ENCODE measurements around the gene CAPNS2. TPM values are rescaled to one million over a fixed set of nuclear protein-coding genes. Genes with fewer than 3 reads are reported as not detected.

Gene CAPNS2
- polyA plus RNA-seq = not detected

DNA sequence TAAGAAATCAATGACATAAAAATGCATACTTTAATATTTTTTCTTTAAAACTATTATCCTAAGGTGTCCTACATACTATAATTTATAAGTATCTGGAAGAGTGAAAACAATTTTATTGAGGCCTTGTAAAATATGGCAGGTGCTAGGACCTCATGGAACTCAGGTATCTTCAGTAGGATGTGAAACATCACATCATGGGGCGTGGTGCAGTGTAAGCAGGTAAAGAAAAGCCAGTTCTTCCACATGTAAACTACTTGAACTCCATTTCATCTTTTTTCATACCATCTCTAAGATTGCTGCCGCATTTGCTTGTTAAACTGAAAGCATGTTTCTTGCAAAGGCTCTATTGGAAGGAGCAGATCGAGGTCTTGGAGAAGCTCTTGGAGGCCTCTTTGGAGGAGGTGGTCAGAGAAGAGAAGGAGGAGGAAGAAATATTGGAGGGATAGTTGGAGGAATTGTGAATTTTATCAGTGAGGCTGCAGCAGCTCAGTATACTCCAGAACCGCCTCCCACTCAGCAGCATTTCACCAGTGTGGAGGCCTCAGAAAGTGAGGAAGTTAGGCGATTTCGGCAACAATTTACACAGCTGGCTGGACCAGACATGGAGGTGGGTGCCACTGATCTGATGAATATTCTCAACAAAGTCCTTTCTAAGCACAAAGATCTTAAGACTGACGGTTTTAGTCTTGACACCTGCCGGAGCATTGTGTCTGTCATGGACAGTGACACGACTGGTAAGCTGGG, at the start of gene CAPNS2:
CAPNS2 (plus strand) TSS at position 253 of the 744 bp plus-strand sequence; CDS start at position 326, 73 bp downstream.
- no peaks in the 10 kb centered on the region for H3K9me3 Mint-ChIP-seq

DNA sequence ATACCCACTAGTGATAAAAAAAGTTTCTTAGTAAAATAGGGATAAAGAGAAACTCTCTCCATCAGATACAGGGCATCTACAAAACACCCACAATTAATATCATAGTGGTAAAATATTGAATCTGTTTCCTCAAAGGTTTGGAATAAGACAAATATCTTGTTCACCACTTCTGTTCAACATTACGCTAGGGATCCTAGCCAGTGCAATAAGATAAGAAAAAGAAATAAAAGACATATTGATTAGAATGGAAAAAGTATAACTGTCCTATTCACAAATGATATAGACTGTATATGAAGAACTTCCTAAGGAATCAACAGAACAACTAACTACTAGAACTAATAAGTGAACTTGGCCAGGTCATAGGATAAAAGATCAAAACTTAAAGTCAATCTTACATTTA, 44.7 kb upstream of the CAPNS2 start:
- peaks cover 0 to 8% (median 2%) of the 10 kb centered on the region in 3 donors for H3K9me3 Mint-ChIP-seq
- H3K27ac Mint-ChIP-seq = no peak overlapping the region
- H3K36me3 Mint-ChIP-seq = no peaks in the 10 kb centered on the region
- H3K27me3 Mint-ChIP-seq = no peaks in the 10 kb centered on the region
- no peak overlapping the region for H3K4me3 Mint-ChIP-seq
- H3K4me1 Mint-ChIP-seq = no peaks in the 10 kb centered on the region

More for the DNA sequence above, at the start of gene CAPNS2:
- Mint-ChIP-seq H3K36me3 (no peaks in the 10 kb centered on the region), H3K4me1 (no peaks in the 10 kb centered on the region), H3K27me3 (peaks cover 1% of the 10 kb centered on the region), H3K27ac (no peak within 1 kb of the TSS), H3K4me3 (no peak within 1 kb of the TSS)

DNA sequence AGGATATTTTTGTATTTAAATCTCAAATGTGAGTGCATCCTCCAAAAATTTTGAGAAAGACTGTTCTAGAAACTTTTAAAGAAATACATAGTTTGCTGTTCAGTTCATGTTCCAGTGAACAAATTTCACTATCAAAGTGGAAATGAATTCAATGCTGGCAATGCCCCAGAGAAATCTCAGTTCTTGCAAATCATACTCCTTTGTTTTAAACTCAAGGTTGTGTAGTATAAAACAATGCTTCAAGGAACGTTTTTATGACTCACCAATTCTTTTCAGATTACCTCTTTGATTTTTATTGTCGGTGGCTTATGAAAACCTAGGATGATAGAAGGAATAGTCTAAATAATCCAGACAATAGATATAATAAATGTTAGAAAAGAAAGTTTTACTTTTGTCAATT, 40.0 kb upstream of the CAPNS2 start:
- H3K4me3 Mint-ChIP-seq = no peak overlapping the region
- peaks cover 0 to 8% (median 0%) of the 10 kb centered on the region in 3 donors for H3K9me3 Mint-ChIP-seq
- H3K27me3 Mint-ChIP-seq = no peaks in the 10 kb centered on the region
- no peaks in the 10 kb centered on the region for H3K4me1 Mint-ChIP-seq
- no peak overlapping the region for H3K27ac Mint-ChIP-seq
- H3K36me3 Mint-ChIP-seq = no peaks in the 10 kb centered on the region

- H3K4me3 Mint-ChIP-seq = no peak overlapping the region
- no peak overlapping the region for H3K27ac Mint-ChIP-seq
- no peaks in the 10 kb centered on the region for H3K36me3 Mint-ChIP-seq
- H3K9me3 Mint-ChIP-seq = no peaks in the 10 kb centered on the region
- H3K27me3 Mint-ChIP-seq = no peaks in the 10 kb centered on the region
- H3K4me1 Mint-ChIP-seq = no peaks in the 10 kb centered on the region
These were observed 38.6 kb upstream of the CAPNS2 start for GRCh38 chr16:55527885-55528284.

- Mint-ChIP-seq H3K9me3 (no peaks in the 10 kb centered on the region), H3K27ac (no peak overlapping the region), H3K4me3 (no peak overlapping the region)
These were observed 37.5 kb upstream of the CAPNS2 start for GRCh38 chr16:55529018-55529417.

DNA sequence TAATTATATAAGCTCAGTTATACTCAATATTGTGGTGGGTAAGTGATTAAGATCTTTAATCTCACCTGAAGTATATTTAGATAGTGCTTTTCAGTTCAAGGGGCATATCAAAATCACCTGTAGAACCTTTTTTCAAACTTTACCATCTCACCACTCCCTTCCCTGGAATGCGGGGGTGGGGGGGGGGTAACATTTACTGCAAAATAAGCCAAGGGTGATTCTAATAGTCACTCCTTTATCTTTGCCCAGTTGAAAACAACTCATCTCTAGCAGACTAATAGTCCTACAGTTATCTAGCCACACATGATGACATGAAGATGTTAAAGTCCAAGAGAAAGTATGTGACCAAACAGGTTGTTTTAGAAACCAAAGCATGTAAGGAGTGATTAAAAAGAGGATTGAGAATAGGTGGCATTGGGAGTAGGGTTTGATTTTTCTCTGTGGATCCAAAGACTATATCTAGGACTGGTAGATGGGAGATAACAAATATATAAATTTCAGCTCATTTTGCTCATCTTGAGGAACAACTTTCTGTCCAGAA, 36.1 kb upstream of the CAPNS2 start:
- Mint-ChIP-seq H3K27ac (no peak overlapping the region), H3K27me3 (no peaks in the 10 kb centered on the region), H3K4me1 (no peaks in the 10 kb centered on the region), H3K9me3 (no peaks in the 10 kb centered on the region), H3K36me3 (no peaks in the 10 kb centered on the region), H3K4me3 (no peak overlapping the region)

More at GRCh38 chr16:55529018-55529417, 37.5 kb upstream of the CAPNS2 start:
- Mint-ChIP-seq H3K36me3 (no peaks in the 10 kb centered on the region), H3K4me1 (no peaks in the 10 kb centered on the region), H3K27me3 (no peaks in the 10 kb centered on the region)

GRCh38 chr16:55532227-55532626, 34.3 kb upstream of the CAPNS2 start:
- Mint-ChIP-seq H3K27ac (no peak overlapping the region), H3K36me3 (no peaks in the 10 kb centered on the region)

DNA sequence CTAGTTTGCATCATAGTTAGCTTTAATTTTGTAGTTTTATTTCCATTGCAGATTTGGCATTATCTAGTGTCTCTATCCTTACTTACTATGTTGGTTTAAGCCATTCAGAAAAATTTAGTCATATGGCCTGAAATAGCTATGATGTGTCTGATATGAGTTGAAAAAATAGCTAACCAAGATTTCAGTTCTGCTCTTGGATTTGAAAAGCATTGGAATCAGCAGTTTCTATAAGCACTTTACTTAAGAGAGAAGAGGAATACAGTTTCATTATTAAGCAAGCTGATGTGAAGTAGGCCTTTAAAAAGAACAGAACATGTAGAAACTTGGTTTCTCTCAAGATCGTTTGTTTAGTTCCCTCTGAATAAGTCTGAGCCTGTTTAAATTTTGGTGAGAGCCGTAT, 31.7 kb upstream of the CAPNS2 start:
- Mint-ChIP-seq H3K27ac (no peak overlapping the region), H3K4me3 (no peak overlapping the region), H3K9me3 (no peaks in the 10 kb centered on the region), H3K27me3 (no peaks in the 10 kb centered on the region), H3K4me1 (no peaks in the 10 kb centered on the region), H3K36me3 (no peaks in the 10 kb centered on the region)

More at GRCh38 chr16:55532227-55532626, 34.3 kb upstream of the CAPNS2 start:
- H3K4me3 Mint-ChIP-seq = no peak overlapping the region
- H3K9me3 Mint-ChIP-seq = no peaks in the 10 kb centered on the region
- H3K27me3 Mint-ChIP-seq = no peaks in the 10 kb centered on the region
- H3K4me1 Mint-ChIP-seq = no peaks in the 10 kb centered on the region

GRCh38 chr16:55539049-55539448, 27.4 kb upstream of the CAPNS2 start:
- Mint-ChIP-seq H3K4me3 (no peak overlapping the region), H3K27ac (no peak overlapping the region), H3K36me3 (no peaks in the 10 kb centered on the region), H3K9me3 (no peaks in the 10 kb centered on the region), H3K4me1 (no peaks in the 10 kb centered on the region), H3K27me3 (no peaks in the 10 kb centered on the region)

- Mint-ChIP-seq H3K27me3 (no peaks in the 10 kb centered on the region), H3K4me3 (no peak overlapping the region), H3K9me3 (no peaks in the 10 kb centered on the region), H3K4me1 (no peaks in the 10 kb centered on the region), H3K36me3 (no peaks in the 10 kb centered on the region), H3K27ac (no peak overlapping the region)
These were observed 27.0 kb upstream of the CAPNS2 start for GRCh38 chr16:55539488-55539887.

GRCh38 chr16:55540221-55540620, 26.3 kb upstream of the CAPNS2 start:
- no peaks in the 10 kb centered on the region for H3K36me3 Mint-ChIP-seq
- H3K27ac Mint-ChIP-seq = no peak overlapping the region
- no peaks in the 10 kb centered on the region for H3K27me3 Mint-ChIP-seq
- H3K4me1 Mint-ChIP-seq = no peaks in the 10 kb centered on the region
- H3K9me3 Mint-ChIP-seq = no peaks in the 10 kb centered on the region
- no peak overlapping the region for H3K4me3 Mint-ChIP-seq

GRCh38 chr16:55542459-55543082, 23.9 kb upstream of the CAPNS2 start:
- no peaks in the 10 kb centered on the region for H3K36me3 Mint-ChIP-seq
- H3K4me1 Mint-ChIP-seq = no peaks in the 10 kb centered on the region
- H3K4me3 Mint-ChIP-seq = no peak overlapping the region
- no peaks in the 10 kb centered on the region for H3K9me3 Mint-ChIP-seq
- H3K27me3 Mint-ChIP-seq = no peaks in the 10 kb centered on the region
- no peak overlapping the region for H3K27ac Mint-ChIP-seq

DNA sequence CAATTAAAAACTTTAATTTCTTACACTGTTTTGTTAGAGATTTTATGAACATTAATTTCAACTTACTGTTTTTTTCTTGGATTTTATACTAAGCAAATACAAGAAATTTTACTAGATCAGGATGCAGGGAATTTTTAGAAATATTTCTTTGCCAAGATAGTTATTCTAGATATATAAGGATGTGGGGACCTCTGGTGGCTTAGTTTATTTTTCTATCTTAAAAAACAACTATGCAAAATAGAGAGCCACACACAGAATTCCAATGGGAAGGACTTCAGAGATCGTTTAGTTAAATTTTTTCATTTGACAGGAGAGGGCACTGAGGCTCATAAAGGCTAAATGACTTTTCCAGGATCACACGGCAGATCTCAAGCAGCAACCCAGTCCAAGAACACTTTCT, 23.0 kb upstream of the CAPNS2 start:
- H3K4me3 Mint-ChIP-seq = no peak overlapping the region
- no peaks in the 10 kb centered on the region for H3K9me3 Mint-ChIP-seq
- H3K27ac Mint-ChIP-seq = no peak overlapping the region
- no peaks in the 10 kb centered on the region for H3K36me3 Mint-ChIP-seq
- H3K27me3 Mint-ChIP-seq = no peaks in the 10 kb centered on the region
- no peaks in the 10 kb centered on the region for H3K4me1 Mint-ChIP-seq

DNA sequence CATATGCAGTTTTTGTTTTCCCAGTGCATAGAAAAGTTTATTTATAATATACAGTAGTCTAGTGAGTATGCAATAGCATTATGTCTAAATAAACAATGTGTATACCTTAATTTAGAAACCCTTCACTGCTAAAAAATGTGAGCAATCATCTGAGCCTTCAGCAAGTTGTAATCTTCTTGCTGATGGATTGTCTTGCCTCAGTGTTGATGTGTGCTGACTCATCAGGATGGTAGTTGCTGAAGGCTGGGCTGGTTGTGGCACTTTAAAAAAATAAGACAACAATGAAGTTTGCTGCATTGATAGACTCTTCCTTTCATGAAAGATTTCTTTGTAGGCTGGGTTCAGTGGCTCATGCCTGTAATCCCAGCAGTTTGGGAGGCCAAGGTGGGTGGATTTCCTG, 13.9 kb upstream of the CAPNS2 start:
- no peak overlapping the region for H3K4me3 Mint-ChIP-seq

DNA sequence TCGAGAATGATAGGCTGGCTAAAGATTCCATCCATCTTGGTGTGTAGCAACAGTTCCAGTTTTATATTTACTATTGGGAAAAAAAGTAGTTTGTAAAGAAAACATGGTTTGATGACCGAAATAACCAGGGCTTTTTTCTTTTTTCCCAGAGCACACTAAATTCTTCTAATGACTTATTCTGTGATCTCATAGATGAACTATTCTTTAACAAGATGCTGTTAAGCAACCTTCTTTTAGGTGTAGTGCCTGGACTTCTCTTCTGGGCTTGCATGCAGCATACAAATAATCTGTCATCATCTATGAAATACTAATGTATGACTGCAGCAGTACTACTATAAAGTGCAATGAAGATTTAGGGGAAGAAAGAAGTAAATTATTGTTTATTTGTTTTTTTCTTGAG, 11.0 kb upstream of the CAPNS2 start:
- H3K27me3 Mint-ChIP-seq = no peaks in the 10 kb centered on the region
- no peaks in the 10 kb centered on the region for H3K4me1 Mint-ChIP-seq
- H3K36me3 Mint-ChIP-seq = peaks cover 2% of the 10 kb centered on the region
- H3K27ac Mint-ChIP-seq = no peak overlapping the region
- no peak overlapping the region for H3K4me3 Mint-ChIP-seq
- peaks cover 2 to 5% (median 3%) of the 10 kb centered on the region in 3 donors for H3K9me3 Mint-ChIP-seq

More for the DNA sequence above, 13.9 kb upstream of the CAPNS2 start:
- H3K9me3 Mint-ChIP-seq = peaks cover 2 to 5% (median 3%) of the 10 kb centered on the region in 3 donors
- no peaks in the 10 kb centered on the region for H3K4me1 Mint-ChIP-seq
- H3K27ac Mint-ChIP-seq = no peak overlapping the region
- no peaks in the 10 kb centered on the region for H3K27me3 Mint-ChIP-seq
- H3K36me3 Mint-ChIP-seq = no peaks in the 10 kb centered on the region

DNA sequence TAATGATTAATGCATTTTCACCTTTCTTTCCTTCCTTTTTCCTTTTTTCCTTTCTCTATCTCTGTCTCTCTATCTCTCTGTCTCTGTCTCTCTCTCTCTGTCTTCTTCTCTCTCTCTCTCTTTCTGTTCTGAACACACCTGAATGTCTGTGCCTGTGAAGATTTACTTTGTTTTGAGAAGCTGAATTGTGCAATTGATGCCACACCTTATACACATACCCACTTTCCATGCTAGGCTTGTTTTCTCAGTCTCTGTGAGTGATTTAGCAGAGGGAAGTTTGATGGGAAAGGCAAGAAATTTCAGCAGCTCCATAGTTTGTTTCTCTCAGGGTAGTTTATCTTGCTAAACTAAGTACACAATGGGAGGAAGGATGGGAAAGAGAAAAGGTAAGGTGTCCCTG, 9.3 kb upstream of the CAPNS2 start:
- peaks cover 0 to 5% (median 3%) of the 10 kb centered on the region in 3 donors for H3K9me3 Mint-ChIP-seq
- no peak overlapping the region for H3K4me3 Mint-ChIP-seq
- H3K36me3 Mint-ChIP-seq = peaks cover 2% of the 10 kb centered on the region
- no peaks in the 10 kb centered on the region for H3K27me3 Mint-ChIP-seq
- no peak overlapping the region for H3K27ac Mint-ChIP-seq
- no peaks in the 10 kb centered on the region for H3K4me1 Mint-ChIP-seq

Data from IgD-negative memory B cell (primary cell).